HG02885 (cell line): Measurements from ENCODE around the gene TRAPPC3L.

Experiments
- ATAC-seq: cut with Tn5 transposase; IDR thresholded peaks from one replicate; pipeline ENCODE4 v1.9.1; 2021; ENCODE audit warnings: mild to moderate bottlenecking; ENCODE audit not compliant: unreplicated experiment, poor library complexity

Gene TRAPPC3L

GRCh38 chr6:116545651-116546050 lies at the start of gene TRAPPC3L:
TSS of gene TRAPPC3L (minus strand) at chr6:116545684. CDS start at chr6:116545514, 170 bp downstream.
- no peak for ATAC-seq

- no peak for ATAC-seq
These were observed 49.8 kb upstream of the TRAPPC3L start for GRCh38 chr6:116595247-116595646.

GRCh38 chr6:116586738-116587137 lies 41.3 kb upstream of the TRAPPC3L start:
- ATAC-seq, result no peak

- no peak for ATAC-seq
These were observed 40.8 kb upstream of the TRAPPC3L start for GRCh38 chr6:116586276-116586675.

- no peak for ATAC-seq
These were observed 34.7 kb upstream of the TRAPPC3L start for GRCh38 chr6:116580198-116580597.

GRCh38 chr6:116579143-116579542 lies 33.7 kb upstream of the TRAPPC3L start:
- ATAC-seq, result no peak

- no peak for ATAC-seq
These were observed 32.9 kb upstream of the TRAPPC3L start for GRCh38 chr6:116578335-116578734.

- ATAC-seq, result no peak
These were observed 32.0 kb upstream of the TRAPPC3L start for GRCh38 chr6:116577486-116577885.

- no peak for ATAC-seq
These were observed 29.7 kb upstream of the TRAPPC3L start for GRCh38 chr6:116575227-116575626.

GRCh38 chr6:116572162-116572561 lies 26.7 kb upstream of the TRAPPC3L start:
- no peak for ATAC-seq

GRCh38 chr6:116571683-116572000 lies 26.2 kb upstream of the TRAPPC3L start:
- no peak for ATAC-seq

GRCh38 chr6:116570856-116571682 lies 25.6 kb upstream of the TRAPPC3L start, which contains the start of gene RWDD1:
TSS of gene RWDD1 (plus strand) at chr6:116571504. CDS start at chr6:116571583, 79 bp downstream.
- peak; percentile 94 for ATAC-seq

- no peak for ATAC-seq
These were observed 23.6 kb upstream of the TRAPPC3L start for GRCh38 chr6:116568821-116569755.

- no peak for ATAC-seq
These were observed 22.6 kb upstream of the TRAPPC3L start for GRCh38 chr6:116568111-116568510.

- no peak for ATAC-seq
These were observed 19.7 kb upstream of the TRAPPC3L start for GRCh38 chr6:116564921-116565872.

- ATAC-seq, result no peak
These were observed 18.8 kb upstream of the TRAPPC3L start for GRCh38 chr6:116564311-116564710.

- ATAC-seq, result no peak
These were observed 18.3 kb upstream of the TRAPPC3L start for GRCh38 chr6:116563830-116564229.

GRCh38 chr6:116562614-116563013 lies 17.1 kb upstream of the TRAPPC3L start:
- no peak for ATAC-seq

GRCh38 chr6:116562019-116562403 lies 16.5 kb upstream of the TRAPPC3L start:
- no peak for ATAC-seq

- peak; percentile 78 for ATAC-seq
These were observed 16.0 kb upstream of the TRAPPC3L start for GRCh38 chr6:116561377-116562018.
